NCI-H1694 (cell line): Measurements from ENCODE around the gene NAA25.
A peak's percentile ranks its signal among the peaks of the same experiment; 100 is the strongest.

Experiments used
- DNase-seq: peaks from one replicate; lab custom pipeline; 2025; lab: John Stamatoyannopoulos, UW

The NAA25 gene

GRCh38 chr12:112108202-112109079 is at the start of gene NAA25:
Gene NAA25, minus strand, starts transcription at chr12:112108783. Its CDS starts 10 bp downstream, at chr12:112108773.
- DNase-seq, result peak; percentile 50

GRCh38 chr12:112153893-112154219 is 45.3 kb upstream of the NAA25 start:
- DNase-seq, result no peak

- DNase-seq, result no peak
These were observed 44.8 kb upstream of the NAA25 start for GRCh38 chr12:112153181-112153892.

- DNase-seq, result no peak
These were observed 43.4 kb upstream of the NAA25 start for GRCh38 chr12:112151766-112152541.

GRCh38 chr12:112149596-112149995 is 41.0 kb upstream of the NAA25 start:
- DNase-seq, result no peak

GRCh38 chr12:112148031-112148513 is 39.5 kb upstream of the NAA25 start:
- no peak for DNase-seq

- DNase-seq, result no peak
These were observed 37.5 kb upstream of the NAA25 start for GRCh38 chr12:112146123-112146522.

GRCh38 chr12:112140728-112141127 is 32.1 kb upstream of the NAA25 start:
- DNase-seq, result no peak

- DNase-seq, result no peak
These were observed 26.1 kb upstream of the NAA25 start for GRCh38 chr12:112134731-112135130.

- DNase-seq, result no peak
These were observed 24.8 kb upstream of the NAA25 start for GRCh38 chr12:112133418-112133817.

GRCh38 chr12:112131686-112132085 is 23.1 kb upstream of the NAA25 start:
- DNase-seq, result no peak

- DNase-seq, result no peak
These were observed 21.9 kb upstream of the NAA25 start for GRCh38 chr12:112130441-112130998.

GRCh38 chr12:112126911-112127310 is 18.3 kb upstream of the NAA25 start:
- DNase-seq, result no peak

GRCh38 chr12:112126000-112126438 is 17.4 kb upstream of the NAA25 start:
- DNase-seq, result no peak

- DNase-seq, result peak; percentile 94
These were observed 16.8 kb upstream of the NAA25 start, which contains the start of gene TRAFD1 for GRCh38 chr12:112125250-112125999. Gene TRAFD1, plus strand, starts transcription at chr12:112125560. Its CDS starts 4,963 bp downstream, at chr12:112130523.

- DNase-seq, result no peak
These were observed 16.3 kb upstream of the NAA25 start for GRCh38 chr12:112124918-112125249.

GRCh38 chr12:112122823-112123690 is 14.5 kb upstream of the NAA25 start:
- DNase-seq, result no peak

- no peak for DNase-seq
These were observed 13.4 kb upstream of the NAA25 start for GRCh38 chr12:112121780-112122565.

GRCh38 chr12:112117685-112118084 is 9.1 kb upstream of the NAA25 start:
- DNase-seq, result no peak
